Tongue (tissue), 2 donors: ENCODE measurements around the gene EMX2. TPM values are rescaled to one million over a fixed set of nuclear protein-coding genes. Genes with fewer than 3 reads are reported as not detected.
"Not testable (repeated sequence)": the region's sequence is repeated elsewhere in the genome, so short reads cannot be mapped to it uniquely, and the experiment has no call there.

Source experiments
- DNase-seq: peaks from one replicate; pipeline ENCODE4 v3.0.0-alpha.2; 2015
- total RNA-seq: library from RNA; depleted of rRNA; stranded (reverse); fragments of >200 nt; gene quantifications from one replicate; pipeline ENCODE4 v1.2.3, GENCODE V29; 2014

EMX2 gene
- total RNA-seq: 1.9 TPM

DNA sequence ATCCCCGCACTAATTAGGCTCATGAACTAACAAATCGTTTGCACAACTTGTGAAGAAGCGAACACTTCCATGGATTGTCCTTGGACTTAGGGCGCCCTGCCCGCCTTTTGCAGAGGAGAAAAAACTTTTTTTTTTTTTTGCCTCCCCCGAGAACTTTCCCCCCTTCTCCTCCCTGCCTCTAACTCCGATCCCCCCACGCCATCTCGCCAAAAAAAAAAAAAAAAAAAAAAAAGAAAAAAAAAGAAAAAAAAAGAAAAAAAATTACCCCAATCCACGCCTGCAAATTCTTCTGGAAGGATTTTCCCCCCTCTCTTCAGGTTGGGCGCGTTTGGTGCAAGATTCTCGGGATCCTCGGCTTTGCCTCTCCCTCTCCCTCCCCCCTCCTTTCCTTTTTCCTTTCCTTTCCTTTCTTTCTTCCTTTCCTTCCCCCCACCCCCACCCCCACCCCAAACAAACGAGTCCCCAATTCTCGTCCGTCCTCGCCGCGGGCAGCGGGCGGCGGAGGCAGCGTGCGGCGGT is at the start of gene EMX2:
TSS of gene EMX2 (plus strand) at position 41 of the 519 bp plus-strand sequence. CDS start 522 bp downstream, outside the sequence.
- no peak for DNase-seq

DNA sequence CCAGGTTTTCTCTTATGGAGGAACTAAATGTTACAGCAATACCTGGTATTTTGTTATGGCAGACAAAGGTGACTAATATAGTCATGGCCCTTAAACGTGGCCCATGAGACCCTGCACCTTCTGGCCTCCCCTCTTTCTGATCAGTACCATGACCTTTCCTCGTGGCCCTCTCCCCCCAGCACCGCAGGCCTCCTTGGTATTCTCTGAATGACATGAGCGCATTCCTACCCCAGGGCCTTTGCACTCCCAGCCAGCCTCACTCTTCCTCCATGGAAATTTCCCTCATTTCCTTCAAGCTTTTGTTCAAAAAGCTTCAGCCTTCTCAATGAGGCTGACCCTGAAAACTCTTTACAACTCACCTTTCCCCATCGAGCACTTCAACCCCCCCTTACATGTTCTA is 46.5 kb upstream of the EMX2 start:
- DNase-seq: no peak

DNA sequence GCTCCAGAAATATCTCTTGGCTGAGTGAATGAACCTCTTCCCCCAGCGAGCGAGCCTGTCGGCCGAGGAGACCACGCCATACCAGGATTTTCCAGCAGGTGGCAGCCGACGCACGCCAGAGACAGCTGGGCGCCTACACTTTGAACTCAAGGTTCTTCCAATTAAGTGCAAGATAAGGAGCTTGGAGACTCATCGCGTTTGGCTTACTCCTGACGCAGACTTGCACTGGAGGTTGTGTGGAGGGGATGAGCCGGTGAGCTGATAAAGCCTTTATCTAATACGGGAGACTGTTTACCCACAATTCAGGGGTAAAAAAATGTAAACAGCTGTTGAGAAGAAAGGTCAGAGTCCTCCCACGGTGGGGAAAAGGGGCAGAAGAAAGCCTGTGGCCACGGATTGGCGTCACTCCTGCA is 45.9 kb upstream of the EMX2 start:
- DNase-seq: peak; percentile 90

DNA sequence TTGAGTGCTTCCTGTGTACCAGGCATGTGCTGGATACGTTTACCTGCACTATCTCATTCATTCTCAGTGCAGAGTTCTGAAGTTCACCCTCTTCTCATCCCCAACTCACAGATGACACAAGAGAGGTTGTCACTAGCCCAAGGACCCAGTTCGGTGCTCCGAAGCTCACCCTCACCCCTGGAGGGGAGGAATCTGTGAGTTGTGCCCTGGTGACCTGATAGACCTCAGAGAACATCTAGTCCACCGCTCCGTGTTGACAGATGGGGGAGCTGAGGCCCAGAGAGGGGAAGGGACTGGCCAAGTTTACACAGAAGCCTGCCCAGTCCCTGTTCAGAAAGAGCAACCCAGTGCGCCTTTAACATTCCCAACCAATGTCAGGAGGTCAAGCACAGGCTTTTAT is 44.8 kb upstream of the EMX2 start:
- no peak for DNase-seq

DNA sequence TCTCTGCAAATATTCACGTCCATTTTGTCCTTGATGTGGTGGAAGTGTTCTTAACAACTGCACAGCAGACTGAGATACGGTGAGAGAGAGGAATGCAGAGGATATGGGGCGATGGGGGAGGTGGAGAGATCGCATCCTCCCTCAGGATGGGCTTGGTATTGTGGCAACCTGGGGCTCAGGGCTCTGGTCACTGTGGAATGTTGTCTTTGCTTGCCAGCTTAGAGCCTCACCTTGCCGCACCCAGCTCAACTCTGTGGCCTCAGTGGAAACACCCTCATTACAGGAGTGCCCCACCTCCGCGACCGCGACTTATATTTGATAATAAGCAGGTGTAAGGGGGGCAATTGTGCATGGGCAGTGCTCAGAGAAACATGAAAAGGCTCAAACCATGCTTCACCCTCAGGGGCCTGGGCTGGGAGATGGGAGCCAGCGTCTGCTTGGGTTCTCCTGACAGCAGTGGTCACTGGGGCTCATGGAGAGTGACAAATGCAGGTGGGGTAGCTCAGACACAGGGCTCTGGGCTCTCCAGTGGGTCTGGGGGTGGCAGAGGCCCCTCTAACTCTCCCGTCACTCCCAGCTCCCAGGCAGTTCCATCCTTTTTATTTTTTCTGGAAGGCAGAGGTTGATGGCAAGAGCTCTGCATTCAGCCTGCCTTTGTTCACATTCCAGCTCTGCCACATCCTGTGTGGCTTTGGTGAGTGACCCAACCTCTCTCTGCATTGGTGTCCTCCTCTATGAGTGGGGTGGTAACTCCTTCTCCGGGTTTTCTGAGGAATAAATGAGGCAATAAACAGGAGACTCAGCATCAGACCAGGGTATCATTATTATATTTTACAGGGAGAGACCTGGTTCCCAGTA is 43.1 kb upstream of the EMX2 start:
- no peak for DNase-seq

DNA sequence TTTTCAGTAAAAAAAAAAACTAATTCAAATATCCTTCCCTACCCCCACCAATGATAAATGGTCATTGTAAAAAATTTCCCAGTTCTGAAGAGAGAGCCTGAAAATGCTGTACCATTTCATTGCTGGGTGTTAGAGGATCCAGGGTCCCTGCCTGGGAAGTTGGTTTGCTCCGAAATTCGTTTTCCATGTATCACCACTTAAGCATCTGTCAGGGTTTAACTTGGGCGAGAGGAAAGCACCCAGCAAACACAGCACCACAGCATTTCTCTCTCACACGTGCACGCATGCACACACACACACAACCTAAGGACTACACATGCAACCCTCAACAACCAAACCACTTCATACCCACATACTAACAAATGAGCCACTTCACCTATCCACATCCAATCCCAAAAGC is 42.1 kb upstream of the EMX2 start:
- DNase-seq: no peak

DNA sequence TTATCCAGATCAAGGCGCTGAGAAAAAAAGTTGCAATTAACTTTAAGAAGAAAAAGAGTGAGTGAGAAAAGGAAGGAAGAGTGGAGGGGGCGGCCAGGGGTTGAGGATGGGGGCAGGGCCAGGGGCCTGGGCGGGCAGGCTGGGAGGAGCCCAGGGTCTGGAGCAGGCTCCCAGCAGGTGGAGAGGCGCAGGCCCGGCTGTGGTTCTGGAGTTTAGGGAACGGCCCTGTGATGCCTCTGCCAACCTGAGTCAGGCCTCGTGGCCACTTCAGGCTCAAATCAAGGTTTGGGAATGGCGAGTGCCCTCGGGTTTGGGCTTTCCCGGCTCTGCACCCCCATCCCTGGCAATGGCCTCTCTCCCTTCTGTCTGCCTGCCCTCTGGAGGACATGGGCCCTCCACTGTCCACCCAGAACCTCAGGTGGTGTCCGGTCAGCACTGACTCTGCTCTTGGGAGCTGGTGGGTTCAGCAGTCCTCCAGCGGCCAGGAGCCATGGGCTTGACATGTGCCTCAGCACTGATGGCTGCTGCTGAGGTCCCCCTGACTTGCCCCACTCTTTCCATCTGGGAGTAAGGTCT is 41.0 kb upstream of the EMX2 start:
- DNase-seq: no peak

DNA sequence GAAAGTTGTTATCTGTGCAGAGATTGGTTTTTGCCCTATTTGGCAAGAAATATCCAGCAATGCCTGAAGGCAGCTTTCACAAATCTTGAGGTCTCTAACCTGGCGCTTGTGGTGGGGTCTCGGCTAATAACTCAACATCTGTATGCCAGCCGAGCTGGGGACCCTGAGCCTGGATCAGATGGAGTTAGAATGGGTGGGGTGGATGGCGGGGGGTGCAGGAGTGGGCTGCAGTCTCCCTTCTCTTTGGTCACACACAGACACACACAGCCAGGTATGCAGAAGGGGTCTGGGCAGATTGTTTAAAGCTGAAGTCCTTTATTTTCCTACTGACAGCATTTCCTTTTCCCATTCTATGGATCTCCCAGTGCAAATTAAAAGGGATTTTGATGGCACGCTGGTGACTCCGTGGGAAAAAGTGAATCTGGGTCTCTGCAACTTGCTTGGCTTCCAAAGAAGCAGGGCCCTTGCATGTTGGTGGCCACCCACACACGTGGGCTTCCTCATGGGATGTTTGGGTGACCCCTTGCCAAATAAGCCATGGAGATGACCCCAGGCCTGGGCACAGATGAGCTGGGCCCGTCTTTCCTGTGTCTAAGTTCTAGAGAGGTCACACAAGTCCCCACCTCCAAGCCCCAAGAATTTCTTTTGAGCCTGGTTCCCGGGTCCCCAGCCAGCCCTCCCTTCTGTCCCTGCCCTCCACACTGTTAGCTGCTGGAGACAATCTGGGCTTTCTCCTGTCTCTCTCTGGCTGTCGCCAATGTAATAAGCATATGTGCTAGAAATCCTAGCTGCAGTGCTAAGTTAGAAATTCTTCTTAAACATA is 39.9 kb upstream of the EMX2 start:
- DNase-seq: no peak

DNA sequence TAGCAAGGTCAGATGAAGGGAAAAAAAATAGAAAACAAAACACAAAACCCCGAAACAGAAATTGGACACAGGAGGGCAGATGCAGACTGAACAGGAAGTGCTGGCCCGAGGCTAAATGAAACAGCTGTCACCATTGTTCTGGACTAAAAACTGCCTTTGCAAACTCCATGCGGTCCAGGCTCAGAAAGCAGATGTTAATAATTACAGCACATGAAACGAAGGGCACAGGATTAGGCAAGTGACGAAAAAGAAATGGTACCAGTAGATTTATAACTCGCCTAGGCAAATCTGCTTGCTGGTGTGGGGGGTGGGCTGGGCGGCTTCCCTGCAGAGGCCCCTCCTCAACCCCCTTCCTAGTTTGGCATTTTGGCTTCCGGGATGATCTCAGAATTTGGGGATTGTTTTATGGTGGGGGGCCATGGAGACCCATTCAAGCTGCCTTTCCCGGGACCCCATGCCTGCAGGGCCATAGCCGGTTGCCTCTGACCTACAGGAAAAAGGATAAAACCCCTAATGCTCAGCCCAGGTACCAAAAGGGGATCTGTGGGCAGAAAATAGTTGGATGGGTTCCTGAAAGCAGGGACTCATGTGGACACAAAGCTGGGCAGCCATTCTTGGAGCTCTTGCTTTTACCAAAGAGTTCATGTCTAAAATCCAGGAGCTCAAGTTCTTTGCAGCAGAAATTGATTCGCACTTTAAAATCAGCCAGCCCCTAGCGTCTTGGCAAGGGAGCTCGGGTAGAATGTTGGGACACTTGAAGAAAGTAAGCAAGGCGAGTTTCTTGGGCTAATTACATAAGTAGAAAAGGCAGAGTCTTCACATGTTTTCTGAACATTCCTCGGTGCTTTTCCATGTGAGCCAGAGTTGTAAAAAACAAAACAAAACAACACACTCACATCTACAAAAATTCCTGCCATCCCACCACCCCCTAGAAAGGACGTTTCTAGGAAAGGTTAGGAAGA is 39.0 kb upstream of the EMX2 start:
- peak; percentile 84 for DNase-seq

DNA sequence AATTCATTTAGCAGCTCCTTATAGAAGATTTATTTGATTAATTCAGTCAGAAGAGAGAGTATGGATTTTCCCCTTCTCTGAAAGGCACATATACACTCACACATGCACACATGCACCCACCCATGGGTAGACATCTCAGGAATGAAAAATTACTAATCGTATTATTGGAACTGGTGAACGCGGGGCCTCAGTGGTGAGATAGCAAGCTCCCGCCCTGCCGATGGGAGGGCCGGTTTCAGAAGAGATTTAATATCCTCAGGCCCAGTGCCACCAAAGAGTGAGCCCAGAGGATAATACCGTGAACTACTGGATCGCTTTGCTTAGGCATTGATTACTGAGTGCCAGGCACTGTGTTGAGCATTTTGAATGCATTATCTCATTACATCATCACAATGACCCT is 38.0 kb upstream of the EMX2 start:
- DNase-seq: no peak

DNA sequence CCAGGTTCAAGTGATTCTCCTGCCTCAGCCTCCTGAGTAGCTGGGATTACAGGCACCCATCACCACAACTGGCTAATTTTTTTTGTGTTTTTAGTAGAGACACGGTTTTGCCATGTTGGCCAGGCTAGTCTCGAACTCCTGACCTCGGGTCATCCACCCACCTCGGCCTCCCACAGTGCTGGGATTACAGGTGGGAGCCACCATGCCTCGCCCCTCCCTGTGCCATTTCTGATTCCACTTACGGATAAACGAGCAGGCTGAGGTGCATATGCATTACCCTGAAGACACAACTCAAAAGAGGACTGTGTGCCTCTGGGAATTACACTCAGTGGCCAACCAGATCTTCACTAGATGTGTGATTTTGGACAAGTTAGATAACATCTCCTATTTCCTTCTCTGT is 35.5 kb upstream of the EMX2 start:
- DNase-seq: not testable (repeated sequence)

DNA sequence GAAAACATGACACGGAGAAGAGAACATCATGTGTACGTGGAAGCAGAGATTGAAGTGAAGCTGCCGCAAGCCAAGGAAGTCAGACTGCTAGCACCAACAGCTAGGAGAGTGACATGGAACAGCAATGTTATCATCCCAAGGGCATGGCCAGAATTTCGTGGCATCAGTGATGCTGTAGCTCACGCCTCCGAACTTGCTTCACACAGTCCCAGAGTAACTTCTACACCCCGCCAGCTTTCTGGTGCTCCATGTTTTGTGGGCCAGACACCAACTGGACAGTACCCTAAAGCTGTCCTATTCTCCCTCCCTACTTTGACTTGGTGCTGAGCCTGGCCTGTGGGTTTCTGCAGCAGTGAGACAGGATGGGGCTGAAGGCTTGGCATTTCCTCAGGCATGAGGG is 33.0 kb upstream of the EMX2 start:
- no peak for DNase-seq

DNA sequence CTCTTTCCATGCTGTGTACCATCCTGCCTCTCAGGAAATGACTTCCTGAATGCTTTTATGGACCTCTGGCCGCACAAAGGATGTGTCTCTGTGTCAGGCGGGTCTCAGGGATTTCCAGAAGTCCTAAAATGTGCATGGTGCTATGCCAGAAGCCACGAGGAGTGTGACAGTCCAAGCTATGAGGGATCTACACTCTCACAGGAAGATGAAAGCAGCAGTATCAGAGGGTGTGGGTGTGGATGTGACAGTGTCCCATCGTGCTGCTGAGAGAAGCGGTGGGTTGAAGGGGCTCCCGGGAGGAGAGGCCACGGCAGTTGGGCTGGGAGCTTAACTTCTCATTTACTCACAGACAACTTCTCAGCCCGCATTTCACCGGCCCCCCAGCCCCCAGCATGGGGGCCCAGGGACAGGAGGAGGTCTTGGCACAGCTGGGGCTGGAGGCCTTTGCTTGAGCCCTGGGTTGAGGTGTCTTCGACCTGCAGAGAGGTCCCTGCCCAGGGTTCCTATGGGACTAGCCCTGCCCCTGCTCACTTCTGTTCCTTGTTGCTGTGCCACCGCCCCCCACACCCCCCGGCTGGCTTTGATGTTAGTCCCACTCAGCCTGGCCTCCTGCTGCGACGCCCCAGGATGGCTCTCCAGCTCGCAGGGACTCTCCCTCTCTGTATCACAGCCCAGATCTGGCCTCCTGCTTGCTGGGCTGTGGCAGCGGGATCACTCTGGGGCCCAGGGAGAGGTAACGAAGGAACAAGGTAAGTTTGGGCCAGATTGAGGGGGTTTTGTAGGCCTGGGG is 30.8 kb upstream of the EMX2 start:
- no peak for DNase-seq

DNA sequence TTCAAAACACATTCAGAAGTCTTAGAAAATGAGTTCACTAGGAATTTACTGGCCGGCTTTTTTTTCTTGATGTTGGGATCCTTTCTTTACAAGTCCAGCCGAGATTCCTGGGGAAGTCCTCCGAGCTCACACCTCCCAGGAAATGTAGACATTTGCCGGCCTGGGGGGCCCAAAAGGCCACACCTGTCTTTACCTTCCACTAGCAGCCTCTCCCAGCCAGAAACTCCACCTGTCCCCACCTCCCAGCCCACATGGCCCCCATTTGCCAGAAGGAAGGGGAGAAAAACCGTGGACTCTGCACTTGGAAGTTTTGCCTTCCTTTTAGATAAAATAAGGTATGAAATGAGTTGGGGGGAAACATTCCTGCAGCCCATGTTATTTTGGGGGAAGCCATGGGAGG is 27.6 kb upstream of the EMX2 start:
- no peak for DNase-seq

DNA sequence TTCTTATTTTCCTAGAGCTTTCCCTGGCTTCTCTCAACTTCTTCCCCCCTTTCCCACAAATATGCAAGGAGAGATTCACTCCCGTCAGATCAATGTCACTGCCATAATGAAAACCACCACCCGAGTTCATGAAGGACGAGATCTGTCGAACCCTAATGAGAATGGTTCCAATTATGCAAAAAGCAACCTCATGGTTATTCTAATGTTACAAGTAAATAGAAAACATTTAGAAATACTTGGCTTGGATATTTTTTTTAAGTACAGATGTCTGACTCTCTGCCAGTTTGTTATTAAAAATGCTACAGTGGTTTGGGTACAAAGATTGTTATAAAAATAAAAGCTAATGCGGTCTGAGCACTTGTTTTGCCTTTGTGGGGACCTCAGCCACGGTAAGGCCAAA is 25.9 kb upstream of the EMX2 start:
- DNase-seq: no peak

DNA sequence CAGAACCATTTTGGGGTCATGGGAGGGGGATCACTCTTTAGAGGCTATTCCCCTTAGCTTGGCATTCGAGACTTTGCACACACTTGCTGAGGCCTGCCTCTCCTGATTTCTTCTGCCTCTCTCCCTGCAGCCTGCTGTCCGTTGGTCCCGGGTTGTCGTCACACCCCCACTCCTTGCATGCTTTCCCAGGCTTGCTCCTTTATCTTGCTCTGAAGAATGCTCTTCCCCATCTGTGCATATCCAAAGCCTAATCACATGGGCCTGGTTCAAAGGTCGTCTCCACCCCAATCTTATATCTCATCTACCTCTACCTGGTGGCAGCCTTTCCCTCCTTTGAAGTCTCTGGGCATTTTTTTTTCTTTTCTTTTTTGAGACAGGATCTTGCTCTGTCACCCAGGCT is 24.3 kb upstream of the EMX2 start:
- no peak for DNase-seq

DNA sequence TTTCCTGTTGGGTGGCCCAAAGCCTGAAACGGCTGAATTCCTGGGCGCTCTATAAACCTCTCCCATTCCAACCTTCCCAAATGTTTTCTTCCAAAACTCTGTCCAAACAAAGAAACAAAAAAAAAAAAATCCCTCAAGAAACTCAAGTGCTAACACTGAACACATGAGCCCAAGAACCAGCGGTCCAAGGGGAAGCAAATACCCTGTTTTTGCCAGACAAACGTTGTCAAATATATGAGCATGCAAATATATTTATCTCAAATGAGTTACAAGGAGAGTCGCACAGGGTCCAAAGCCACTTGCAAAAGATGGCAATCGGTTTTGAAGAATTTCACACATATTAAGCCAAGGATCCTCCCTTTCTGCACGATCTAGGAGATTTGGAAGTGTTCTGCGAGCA is 23.3 kb upstream of the EMX2 start:
- no peak for DNase-seq

DNA sequence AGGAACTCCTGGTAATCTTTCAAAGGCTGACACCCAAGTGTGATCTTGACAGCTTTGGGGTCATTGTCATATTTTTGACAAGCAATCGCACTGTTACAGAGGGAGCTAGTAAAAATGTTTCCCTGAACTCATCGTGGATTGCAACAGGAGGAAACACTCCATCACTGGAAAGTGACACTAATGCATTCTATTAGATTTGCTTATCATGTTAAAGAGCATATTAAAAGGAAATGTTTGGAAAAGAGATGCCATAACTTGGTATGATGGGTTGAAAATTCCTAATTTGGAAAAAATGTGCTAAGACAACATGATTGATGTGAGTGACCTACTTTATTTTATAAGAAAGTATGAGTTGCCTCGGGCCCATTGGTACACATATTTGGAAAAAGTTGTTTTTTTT is 22.7 kb upstream of the EMX2 start:
- DNase-seq: no peak

DNA sequence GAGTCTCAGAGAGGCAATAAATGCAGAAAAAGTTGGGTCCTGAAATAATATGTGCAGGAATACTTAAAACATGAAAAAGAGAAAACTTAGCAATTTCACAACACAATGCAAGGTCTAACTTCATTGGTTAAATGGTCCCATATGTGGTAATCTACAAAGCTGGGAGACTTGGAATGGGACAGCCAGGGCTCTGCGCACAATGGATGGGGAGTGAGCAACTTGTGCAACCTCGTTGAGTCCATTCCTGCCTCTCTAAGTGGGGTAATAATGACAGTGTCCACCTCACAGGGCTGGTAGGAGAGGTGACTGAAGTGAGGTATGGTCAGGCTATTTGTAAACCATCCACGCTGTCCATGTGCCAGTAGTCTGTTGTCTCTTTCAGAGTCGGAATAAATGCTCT is 11.8 kb upstream of the EMX2 start:
- DNase-seq: no peak

DNA sequence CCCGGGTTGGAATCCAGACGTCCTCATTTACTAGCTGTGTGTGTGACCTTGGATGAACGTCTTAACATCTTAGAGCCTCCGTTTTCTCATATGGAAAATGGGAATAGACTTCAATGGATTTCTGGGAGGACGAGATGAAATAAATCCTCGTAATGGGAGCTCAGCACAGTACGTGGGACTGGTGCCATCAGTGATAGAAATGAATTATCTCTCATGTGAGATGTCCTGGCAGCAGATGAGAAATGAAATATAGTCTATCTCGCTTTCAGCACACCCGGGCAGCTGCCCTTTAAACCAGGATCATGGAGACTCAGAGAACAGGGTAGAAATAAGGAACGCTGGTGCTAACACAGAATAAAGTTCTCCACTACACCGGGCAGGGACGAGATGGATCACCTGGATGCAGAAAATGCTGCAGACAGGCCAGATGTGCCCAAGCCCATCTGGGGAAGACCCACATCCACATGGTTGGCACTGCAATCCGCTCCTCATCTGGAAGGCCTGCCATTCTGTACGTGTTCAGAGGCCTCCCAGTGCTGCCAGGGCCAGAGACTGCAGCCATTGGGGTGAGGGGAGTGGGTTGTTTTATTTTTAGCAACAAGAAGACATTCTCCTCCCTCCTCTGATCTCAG is 11.1 kb upstream of the EMX2 start:
- DNase-seq: no peak

DNA sequence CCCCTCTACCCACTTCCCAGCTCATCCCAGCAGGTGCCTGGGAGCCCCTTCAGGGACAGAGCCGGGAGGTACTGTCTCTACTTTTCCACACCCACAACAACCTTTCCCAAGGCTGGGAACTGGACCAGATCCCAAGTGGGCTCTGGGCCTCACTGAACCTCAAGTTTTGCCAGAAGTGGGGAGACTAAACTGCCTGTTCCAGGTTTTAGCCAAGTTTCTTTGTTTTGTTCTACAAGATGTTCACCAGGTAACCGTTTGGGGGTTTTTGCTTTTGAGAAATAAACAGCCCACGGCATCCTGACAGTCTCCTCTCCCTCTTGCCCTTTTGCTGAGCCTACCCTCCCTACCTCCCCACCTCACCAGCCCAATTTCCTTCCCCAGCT is 10.6 kb upstream of the EMX2 start:
- no peak for DNase-seq
